HUES48 (cell line): Measurements from ENCODE around the gene HS3ST6.

Experiments used
- H3K27ac ChIP-seq: one replicate; pipeline ENCODE4 v1.7.0; 2013; ENCODE audit warnings: low read depth, low read length, inconsistent platforms
- H3K27me3 ChIP-seq: 2 replicates; pipeline ENCODE4 v1.6.1; 2013; ENCODE audit warnings: mild to moderate bottlenecking, low read length; ENCODE audit not compliant: control insufficient read depth, insufficient read depth
- H3K36me3 ChIP-seq: 2 replicates; pipeline ENCODE4 v1.6.1; 2013; ENCODE audit warnings: low read length; ENCODE audit not compliant: control insufficient read depth, insufficient read depth
- H3K4me1 ChIP-seq: 2 replicates; pipeline ENCODE4 v1.6.1; 2013; ENCODE audit warnings: mild to moderate bottlenecking, low read length; ENCODE audit not compliant: control insufficient read depth, insufficient read depth
- H3K4me3 ChIP-seq: 2 replicates; pipeline ENCODE4 v1.5.1; 2013; ENCODE audit warnings: mild to moderate bottlenecking, low read depth, low read length
- H3K9ac ChIP-seq: 2 replicates; pipeline ENCODE4 v1.6.1; 2013; ENCODE audit warnings: mild to moderate bottlenecking, low read depth, low read length, moderate library complexity
- H3K9me3 ChIP-seq: 2 replicates; pipeline ENCODE4 v1.6.1; 2013; ENCODE audit warnings: low read length; ENCODE audit not compliant: control insufficient read depth, insufficient read depth

Gene HS3ST6

GRCh38 chr16:1936945-1937479 is 18.8 kb upstream of the HS3ST6 start:
- no peaks in the 10 kb centered on the region for H3K9me3 ChIP-seq
- H3K27ac ChIP-seq: no peak overlapping the region
- no peak overlapping the region for H3K9ac ChIP-seq
- no peak overlapping the region for H3K4me3 ChIP-seq
- H3K27me3 ChIP-seq: no peaks in the 10 kb centered on the region
- peaks cover 26% of the 10 kb centered on the region for H3K36me3 ChIP-seq
- H3K4me1 ChIP-seq: peaks cover 3% of the 10 kb centered on the region

GRCh38 chr16:1933097-1933661 is 15.0 kb upstream of the HS3ST6 start:
- Histone ChIP-seq H3K9ac (no peak overlapping the region), H3K36me3 (peaks cover 6% of the 10 kb centered on the region), H3K27ac (no peak overlapping the region), H3K9me3 (no peaks in the 10 kb centered on the region), H3K27me3 (peaks cover 6% of the 10 kb centered on the region), H3K4me1 (0 out of 2 replicates have a peak, but pooled peaks cover 2% of the 10 kb centered on the region), H3K4me3 (no peak overlapping the region)

GRCh38 chr16:1932050-1933028 is 14.1 kb upstream of the HS3ST6 start:
- Histone ChIP-seq H3K36me3 (no peaks in the 10 kb centered on the region), H3K4me1 (0 out of 2 replicates have a peak, but pooled peaks cover 2% of the 10 kb centered on the region), H3K27ac (no peak overlapping the region), H3K4me3 (no peak overlapping the region), H3K9me3 (no peaks in the 10 kb centered on the region), H3K27me3 (peaks cover 6% of the 10 kb centered on the region), H3K9ac (no peak overlapping the region)

GRCh38 chr16:1930338-1930720 is 12.1 kb upstream of the HS3ST6 start:
- Histone ChIP-seq H3K9ac (no peak overlapping the region), H3K27me3 (peaks cover 6% of the 10 kb centered on the region), H3K36me3 (no peaks in the 10 kb centered on the region), H3K4me3 (no peak overlapping the region), H3K9me3 (no peaks in the 10 kb centered on the region), H3K27ac (no peak overlapping the region), H3K4me1 (0 out of 2 replicates have a peak, but pooled peaks cover 2% of the 10 kb centered on the region)

GRCh38 chr16:1929578-1930337 is 11.5 kb upstream of the HS3ST6 start:
- peaks cover 8% of the 10 kb centered on the region for H3K27me3 ChIP-seq
- peak overlapping the region; percentile 62 for H3K4me3 ChIP-seq
- H3K4me1 ChIP-seq: 0 out of 2 replicates have a peak, but pooled peaks cover 2% of the 10 kb centered on the region
- no peaks in the 10 kb centered on the region for H3K36me3 ChIP-seq
- H3K27ac ChIP-seq: no peak overlapping the region
- no peak overlapping the region for H3K9ac ChIP-seq
- H3K9me3 ChIP-seq: no peaks in the 10 kb centered on the region

- Histone ChIP-seq H3K4me1 (0 out of 2 replicates have a peak, but pooled peaks cover 2% of the 10 kb centered on the region), H3K9ac (no peak overlapping the region), H3K27me3 (peaks cover 15% of the 10 kb centered on the region), H3K36me3 (no peaks in the 10 kb centered on the region), H3K4me3 (peak overlapping the region; percentile 62), H3K9me3 (no peaks in the 10 kb centered on the region), H3K27ac (no peak overlapping the region)
Measured at GRCh38 chr16:1929105-1929504, 10.9 kb upstream of the HS3ST6 start.

- H3K4me3 ChIP-seq: no peak overlapping the region
- no peaks in the 10 kb centered on the region for H3K9me3 ChIP-seq
- H3K27me3 ChIP-seq: peaks cover 38% of the 10 kb centered on the region
- 0 out of 2 replicates have a peak, but pooled peaks cover 2% of the 10 kb centered on the region for H3K4me1 ChIP-seq
- H3K27ac ChIP-seq: no peak overlapping the region
- H3K9ac ChIP-seq: no peak overlapping the region
- H3K36me3 ChIP-seq: no peaks in the 10 kb centered on the region
Measured at GRCh38 chr16:1926271-1926670, 8.1 kb upstream of the HS3ST6 start.

- Histone ChIP-seq H3K36me3 (no peaks in the 10 kb centered on the region), H3K27me3 (peaks cover 53% of the 10 kb centered on the region), H3K4me1 (0 out of 2 replicates have a peak, but pooled peaks cover 2% of the 10 kb centered on the region), H3K9ac (no peak overlapping the region), H3K4me3 (0 out of 2 replicates have a peak overlapping the region, but pooled peaks have one; percentile 38), H3K27ac (no peak overlapping the region), H3K9me3 (no peaks in the 10 kb centered on the region)
Measured at GRCh38 chr16:1924095-1924494, 5.9 kb upstream of the HS3ST6 start.

- Histone ChIP-seq H3K36me3 (no peaks in the 10 kb centered on the region), H3K27me3 (peaks cover 60% of the 10 kb centered on the region), H3K27ac (no peak overlapping the region), H3K4me3 (peak overlapping the region; percentile 38; the same call in 1 of the 2 replicates), H3K4me1 (no peaks in the 10 kb centered on the region), H3K9me3 (no peaks in the 10 kb centered on the region), H3K9ac (no peak overlapping the region)
Measured at GRCh38 chr16:1923299-1924034, 5.3 kb upstream of the HS3ST6 start.

- H3K27ac ChIP-seq: no peak overlapping the region
- no peaks in the 10 kb centered on the region for H3K36me3 ChIP-seq
- H3K9ac ChIP-seq: no peak overlapping the region
- no peaks in the 10 kb centered on the region for H3K9me3 ChIP-seq
- no peak overlapping the region for H3K4me3 ChIP-seq
- H3K27me3 ChIP-seq: peaks cover 70% of the 10 kb centered on the region
- H3K4me1 ChIP-seq: peaks cover 5% of the 10 kb centered on the region; the same call in 1 of the 2 replicates
Measured at GRCh38 chr16:1922357-1922756, 4.1 kb upstream of the HS3ST6 start.
